DOHH2 (cell line): ENCODE measurements around the gene KCNN3.

Experiments
- EZH2phosphoT487 ChIP-seq: fragments of 200-600 bp; sonication (generic); IDR thresholded peaks from 2 replicates; pipeline ENCODE4 v1.6.1; 2017; ENCODE audit warnings: borderline replicate concordance, mild to moderate bottlenecking, antibody characterized with exemption, low read length, moderate library complexity, mixed read lengths
- TF ChIP-seq, protein P1 (sequence below): fragments of 200-600 bp; sonication (generic); IDR thresholded peaks from one replicate; pipeline ENCODE4 v1.5.1; 2014; ENCODE audit warnings: antibody characterized with exemption, mild to moderate bottlenecking, low read depth, low read length; ENCODE audit not compliant: poor library complexity, severe bottlenecking

- TF ChIP-seq, protein P1, sequence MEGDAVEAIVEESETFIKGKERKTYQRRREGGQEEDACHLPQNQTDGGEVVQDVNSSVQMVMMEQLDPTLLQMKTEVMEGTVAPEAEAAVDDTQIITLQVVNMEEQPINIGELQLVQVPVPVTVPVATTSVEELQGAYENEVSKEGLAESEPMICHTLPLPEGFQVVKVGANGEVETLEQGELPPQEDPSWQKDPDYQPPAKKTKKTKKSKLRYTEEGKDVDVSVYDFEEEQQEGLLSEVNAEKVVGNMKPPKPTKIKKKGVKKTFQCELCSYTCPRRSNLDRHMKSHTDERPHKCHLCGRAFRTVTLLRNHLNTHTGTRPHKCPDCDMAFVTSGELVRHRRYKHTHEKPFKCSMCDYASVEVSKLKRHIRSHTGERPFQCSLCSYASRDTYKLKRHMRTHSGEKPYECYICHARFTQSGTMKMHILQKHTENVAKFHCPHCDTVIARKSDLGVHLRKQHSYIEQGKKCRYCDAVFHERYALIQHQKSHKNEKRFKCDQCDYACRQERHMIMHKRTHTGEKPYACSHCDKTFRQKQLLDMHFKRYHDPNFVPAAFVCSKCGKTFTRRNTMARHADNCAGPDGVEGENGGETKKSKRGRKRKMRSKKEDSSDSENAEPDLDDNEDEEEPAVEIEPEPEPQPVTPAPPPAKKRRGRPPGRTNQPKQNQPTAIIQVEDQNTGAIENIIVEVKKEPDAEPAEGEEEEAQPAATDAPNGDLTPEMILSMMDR, result peak; percentile 74
- TF ChIP-seq EZH2phosphoT487, result no peak
Observed at GRCh38 chr1:154760469-154760933, 109.6 kb downstream of the KCNN3 start.
